Stimulated activated CD4-positive, alpha-beta T cell treated with anti-CD3 and anti-CD28 coated beads, Interleukin-15, amount 100 ng/mL, for 1 hour (primary cell): ENCODE measurements around the gene SERAC1.
"Not testable (repeated sequence)": the region's sequence is repeated elsewhere in the genome, so short reads cannot be mapped to it uniquely, and the experiment has no call there.

Experiments used
- DNase-seq, 2 donors: peaks; one replicate each; pipeline ENCODE4 v3.0.0-alpha.2; 2020; ENCODE audit warnings: low read depth in 1 of 2, low spot score in 1 of 2

The SERAC1 gene

GRCh38 chr6:158174514-158174913 lies 6.5 kb upstream of the SERAC1 start:
- no peak for DNase-seq

GRCh38 chr6:158174024-158174423 lies 6.0 kb upstream of the SERAC1 start:
- no peak for DNase-seq

GRCh38 chr6:158172001-158172400 lies 3.9 kb upstream of the SERAC1 start:
- DNase-seq, result no peak

- no peak for DNase-seq
Observed at GRCh38 chr6:158170656-158171081, 2.6 kb upstream of the SERAC1 start.

DNA sequence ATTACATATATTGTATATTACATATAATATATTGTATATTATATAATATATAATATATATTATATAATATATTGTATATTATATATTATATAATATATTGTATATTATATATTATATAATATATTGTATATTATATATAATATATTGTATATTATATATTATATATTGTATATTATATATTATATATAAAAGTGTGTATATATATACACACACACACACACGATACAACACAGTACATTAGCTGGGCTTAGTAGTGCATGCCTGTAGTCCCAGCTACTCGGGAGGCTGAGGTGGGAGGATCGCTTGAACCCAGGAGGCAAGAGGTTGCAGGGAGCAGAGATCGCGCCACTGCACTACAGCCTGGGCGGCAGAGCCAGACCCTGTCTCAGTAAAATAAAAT lies 1.6 kb upstream of the SERAC1 start:
- not testable (repeated sequence) for DNase-seq

GRCh38 chr6:158165919-158166416 lies 2.1 kb downstream of the SERAC1 start:
- DNase-seq, result no peak

DNA sequence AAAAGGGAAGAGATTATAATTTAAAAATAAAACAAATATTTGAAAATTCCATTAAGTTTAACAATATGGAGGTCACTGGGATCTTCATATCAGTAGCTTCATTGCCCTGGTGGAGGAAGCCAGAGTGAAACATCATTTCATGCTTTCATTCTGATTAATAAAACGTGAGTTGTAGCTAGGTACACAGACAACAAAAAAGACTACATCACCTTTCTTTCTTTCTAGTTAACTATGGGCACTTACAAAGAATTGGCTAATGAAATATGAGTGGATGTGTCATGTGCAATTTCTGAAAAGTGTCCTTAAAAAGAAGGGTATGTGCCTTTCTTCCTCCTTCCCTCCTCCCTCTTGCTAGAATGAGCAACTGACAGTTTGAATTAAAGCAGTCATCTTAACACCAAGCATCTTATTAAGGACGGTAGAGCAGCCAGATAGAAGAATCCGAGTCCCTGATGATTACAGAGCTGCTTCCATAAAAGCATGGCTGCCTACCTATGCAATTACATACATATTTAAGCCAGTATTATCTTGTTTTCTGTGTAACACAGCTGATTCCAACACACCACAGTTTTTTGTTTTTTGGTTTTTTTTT lies 3.4 kb downstream of the SERAC1 start:
- DNase-seq, result no peak

GRCh38 chr6:158161566-158162254 lies 6.4 kb downstream of the SERAC1 start:
- DNase-seq, result no peak

DNA sequence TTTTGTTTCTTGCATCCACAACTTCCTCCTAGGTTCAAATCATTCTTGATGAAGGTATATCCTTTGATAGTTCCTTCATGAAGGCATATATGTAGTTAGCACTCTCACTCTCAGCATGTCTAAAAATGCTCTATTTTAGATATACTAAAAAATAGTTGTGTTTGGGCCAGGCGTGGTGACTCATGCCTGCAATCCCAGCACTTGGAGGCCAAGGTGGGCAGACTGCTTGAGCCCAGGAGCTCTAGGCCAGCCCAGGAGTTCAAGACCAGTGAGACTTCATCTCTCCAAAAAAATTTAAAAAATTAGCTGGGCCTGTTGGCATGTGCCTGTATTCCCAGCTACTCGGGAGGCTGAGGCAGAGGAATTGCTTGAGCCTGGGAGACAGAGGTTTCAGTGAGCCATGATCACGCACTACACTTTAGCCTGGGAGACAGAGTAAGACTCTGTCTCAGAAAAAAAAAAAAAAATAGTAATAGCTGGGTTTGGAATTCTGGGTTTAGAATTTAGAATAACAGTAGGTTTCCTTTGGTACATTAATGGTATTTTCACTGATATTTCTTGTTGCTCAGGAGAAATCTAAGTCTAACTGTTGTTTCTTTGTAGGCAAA lies 7.0 kb downstream of the SERAC1 start:
- DNase-seq, result no peak

GRCh38 chr6:158158748-158159147 lies 9.3 kb downstream of the SERAC1 start:
- no peak for DNase-seq

DNA sequence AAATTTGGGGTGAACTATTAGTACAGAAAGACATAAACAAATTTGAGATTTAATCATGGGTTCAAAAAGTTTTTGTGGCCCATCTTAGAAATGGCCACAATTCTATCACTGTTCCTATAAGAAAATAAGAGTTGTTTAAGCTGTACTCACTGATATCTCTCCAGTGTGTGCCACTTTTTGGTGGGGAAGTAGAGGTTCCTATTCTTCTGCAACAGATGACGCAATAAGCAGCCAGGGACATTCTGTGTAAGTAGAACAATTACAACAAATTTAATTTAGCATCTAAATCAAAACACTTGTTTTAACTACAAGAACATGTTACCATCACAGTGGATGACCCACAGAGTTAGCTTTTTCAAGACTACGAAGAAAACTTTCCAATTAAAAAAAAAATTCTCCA lies 9.9 kb downstream of the SERAC1 start:
- DNase-seq, result no peak

DNA sequence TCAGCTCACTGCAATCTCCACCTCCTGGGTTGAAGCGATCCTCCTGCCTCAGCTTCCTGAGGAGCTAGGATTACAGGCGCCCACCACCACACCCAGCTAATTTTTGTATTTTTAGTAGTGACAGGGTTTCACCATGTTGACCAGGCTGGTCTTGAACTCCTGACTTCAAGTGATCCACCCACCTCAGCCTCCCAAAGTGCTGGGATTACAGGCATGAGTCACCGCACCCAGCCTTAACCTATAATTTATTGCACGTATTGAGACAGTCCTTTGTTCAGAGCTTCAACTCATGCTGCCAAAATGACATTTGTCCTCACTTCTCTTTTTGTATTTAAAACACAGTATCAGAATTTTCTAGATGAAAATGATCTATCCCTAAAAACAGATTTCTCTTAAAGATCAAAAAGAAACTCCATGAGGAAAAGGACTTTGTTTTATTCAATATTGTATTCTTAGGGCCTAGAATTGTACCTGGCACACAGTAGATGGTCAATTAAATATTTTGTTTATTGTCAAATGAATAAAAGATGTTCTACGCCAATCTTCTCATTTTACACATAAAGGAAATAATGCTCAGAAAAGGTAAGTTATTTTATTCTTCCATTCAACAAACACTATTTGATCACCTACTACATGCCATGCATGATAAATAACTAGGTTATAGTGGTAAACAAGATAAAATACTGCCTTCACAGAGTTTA lies 10.8 kb downstream of the SERAC1 start:
- no peak for DNase-seq

- no peak for DNase-seq
Observed at GRCh38 chr6:158154816-158155215, 13.2 kb downstream of the SERAC1 start.

GRCh38 chr6:158153576-158153975 lies 14.5 kb downstream of the SERAC1 start:
- no peak for DNase-seq

DNA sequence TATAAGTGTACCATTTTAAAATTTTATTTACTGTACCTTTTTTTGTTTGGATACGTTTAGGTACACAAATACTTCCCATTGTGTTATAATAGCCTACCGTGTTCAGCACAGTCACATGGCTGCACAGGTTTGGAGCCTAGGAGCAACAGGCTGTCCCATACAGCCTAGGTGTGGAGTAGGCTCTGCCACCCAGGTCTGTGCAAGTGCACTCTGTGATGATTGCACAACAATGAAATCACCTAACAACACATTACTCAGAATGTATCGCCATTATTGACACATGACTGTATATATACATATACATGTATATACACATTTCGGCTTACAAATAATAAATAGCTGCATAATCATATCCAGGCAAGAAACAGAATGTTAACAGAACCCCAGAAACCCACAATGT lies 15.4 kb downstream of the SERAC1 start:
- DNase-seq, result no peak

DNA sequence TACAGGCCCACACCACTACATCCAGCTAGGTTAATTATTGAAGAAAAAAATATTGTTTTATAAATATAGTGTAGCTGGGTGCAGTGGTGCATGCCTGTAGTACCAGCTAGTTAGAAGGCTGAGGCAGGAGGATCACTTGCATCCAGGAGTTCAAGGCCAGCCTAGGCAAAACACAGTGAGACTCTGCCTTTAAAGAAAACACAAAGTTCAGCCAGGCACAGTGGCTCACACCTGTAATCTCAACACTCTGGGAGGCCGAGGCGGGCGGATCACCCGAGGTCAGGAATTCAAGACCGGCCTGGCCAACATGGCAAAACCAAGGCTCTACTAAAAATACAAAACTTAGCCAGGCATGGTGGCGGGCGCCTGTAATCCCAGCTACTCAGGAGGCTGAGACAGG lies 16.0 kb downstream of the SERAC1 start:
- not testable (repeated sequence) for DNase-seq

GRCh38 chr6:158150701-158151100 lies 17.4 kb downstream of the SERAC1 start:
- no peak for DNase-seq

DNA sequence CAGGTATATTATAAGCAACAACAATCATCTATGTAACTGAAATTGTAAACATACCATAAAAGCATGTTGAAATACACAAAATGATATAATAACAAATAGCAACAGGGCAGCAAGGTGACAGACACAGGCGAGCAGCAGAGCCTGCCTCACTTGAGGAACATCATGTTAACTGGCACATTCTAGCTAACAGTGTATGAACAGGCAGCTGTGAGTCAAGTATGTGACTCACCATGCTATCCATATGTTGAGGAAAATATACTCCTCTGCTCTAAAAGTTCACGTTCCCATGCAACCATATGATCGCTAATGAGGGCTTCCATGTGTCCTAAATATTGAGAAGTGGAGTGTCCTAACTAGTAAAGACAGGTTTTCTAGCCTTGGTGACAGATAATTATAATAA lies 18.4 kb downstream of the SERAC1 start:
- no peak for DNase-seq

DNA sequence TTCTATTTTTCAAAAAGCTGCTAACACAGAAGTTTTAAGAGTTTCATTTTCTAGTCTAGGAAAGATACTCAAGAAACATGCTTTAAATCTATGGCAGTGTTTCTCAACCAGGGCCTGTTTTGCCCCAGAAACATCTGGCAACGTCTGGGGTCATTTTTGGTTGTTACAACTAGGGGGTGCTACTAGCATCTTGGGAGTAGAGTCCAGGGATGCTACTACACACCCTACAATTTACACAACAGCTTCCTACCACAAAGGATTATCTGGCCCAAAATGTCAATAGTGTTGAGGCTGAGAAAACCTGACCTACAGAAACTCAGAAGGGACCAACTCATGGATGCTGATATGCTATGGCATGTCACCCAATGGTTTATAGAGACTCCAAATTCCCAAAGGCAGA lies 24.4 kb downstream of the SERAC1 start:
- no peak for DNase-seq

- no peak for DNase-seq
Observed at GRCh38 chr6:158142789-158143188, 25.3 kb downstream of the SERAC1 start.

DNA sequence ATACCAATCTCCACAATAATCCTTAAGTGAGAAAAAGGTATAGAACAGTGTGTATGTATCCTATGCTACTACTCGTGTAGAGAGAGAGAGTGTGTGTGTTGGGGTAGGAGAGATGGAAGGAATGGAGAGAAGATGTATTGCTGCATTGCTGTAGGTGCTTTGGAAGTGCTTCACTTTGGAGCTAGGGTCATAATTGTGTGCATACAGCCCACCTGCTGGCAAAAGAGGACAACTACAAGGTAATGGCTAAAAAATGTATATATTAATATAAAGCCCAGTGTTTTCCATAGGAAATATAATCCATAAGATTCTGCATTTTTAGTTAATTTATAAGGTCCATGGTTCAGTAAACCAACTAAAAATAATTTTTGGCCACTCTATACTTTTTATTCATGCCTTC lies 36.1 kb downstream of the SERAC1 start:
- DNase-seq, result no peak

GRCh38 chr6:158125271-158125670 lies 42.8 kb downstream of the SERAC1 start:
- DNase-seq, result no peak
